COLO668 (cell line): Measurements from ENCODE around the gene SCAP.
"Not testable (repeated sequence)": the region's sequence is repeated elsewhere in the genome, so short reads cannot be mapped to it uniquely, and the experiment has no call there.

Experiments used
- DNase-seq: peaks from one replicate; lab custom pipeline; 2025; ENCODE audit not compliant: unreplicated experiment; lab: John Stamatoyannopoulos, UW

Gene SCAP

DNA sequence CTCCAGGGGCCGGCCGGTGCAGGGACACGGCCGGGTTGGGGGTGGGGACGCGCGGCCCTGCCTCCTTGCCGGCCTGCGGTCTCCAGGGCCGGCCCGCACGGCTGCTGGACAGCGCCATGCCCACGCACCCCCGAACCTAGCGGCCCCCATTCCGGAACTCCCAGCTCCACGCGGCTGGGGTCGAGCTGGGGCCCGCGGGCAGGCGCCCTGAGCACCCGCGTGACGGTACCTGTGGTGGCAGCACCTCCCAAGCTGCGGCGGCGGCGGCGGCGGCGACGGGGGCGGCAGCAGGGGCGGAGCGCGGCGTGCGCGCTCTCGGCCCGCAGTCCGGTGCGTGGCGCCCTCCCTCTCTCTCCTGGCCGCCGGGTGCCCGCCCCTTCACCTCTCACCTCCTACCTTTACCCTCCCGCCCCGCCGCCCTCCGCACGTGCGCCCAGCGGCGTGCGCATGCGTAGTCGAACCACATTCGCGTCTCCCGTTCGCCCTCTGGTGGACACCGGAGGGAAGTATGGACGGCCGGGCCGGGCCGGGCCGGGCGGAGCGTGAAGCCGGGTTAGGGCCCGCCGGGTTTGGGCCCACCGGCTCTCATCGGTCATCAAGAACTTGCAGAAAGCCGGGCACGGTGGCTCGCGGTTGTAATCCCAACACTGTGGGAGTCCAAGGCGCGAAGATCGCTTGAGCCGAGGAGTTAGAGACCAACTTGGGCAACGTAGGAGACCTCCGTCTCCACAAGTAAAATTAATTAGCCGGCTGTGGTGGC, at the start of gene SCAP:
SCAP (minus strand) TSS at position 372 of the 760 bp plus-strand sequence. CDS start 32,948 bp downstream, outside the sequence.
- DNase-seq: peak; percentile 91

DNA sequence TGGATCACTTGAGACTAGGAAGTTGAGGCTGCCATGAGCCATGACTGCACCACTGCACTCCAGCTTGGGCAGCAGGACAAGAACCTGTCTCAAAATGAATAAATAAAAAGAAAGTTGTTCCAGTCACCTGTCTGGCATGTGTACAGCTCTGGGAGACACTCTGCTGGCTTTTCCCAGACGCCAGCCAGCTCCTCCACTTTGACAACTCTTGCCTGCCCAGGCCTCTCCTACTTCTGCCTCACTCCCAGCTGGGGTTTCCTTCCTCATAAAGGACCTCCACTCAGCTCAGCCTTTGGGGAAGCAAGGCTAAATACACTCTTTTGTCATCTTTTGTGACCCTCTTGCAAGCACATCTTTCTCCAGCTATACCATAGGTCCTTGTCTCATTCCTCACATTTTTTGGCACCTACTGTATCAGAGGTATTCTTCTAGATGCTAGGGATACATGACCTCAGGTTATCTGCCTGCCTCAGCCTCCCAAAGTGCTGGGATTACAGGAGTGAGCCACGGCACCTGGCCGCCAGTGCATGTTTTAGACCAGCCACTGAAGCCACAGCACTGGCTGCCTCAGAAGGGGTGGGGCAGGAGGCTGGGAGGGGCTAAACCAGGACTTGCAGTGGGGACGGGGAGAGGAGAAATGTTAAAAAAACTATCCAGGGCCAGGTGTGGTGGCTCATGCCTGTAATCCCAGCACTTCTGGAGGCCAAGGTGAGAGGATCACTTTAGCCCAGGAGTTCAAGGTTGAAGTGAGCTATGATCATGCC, 47.8 kb upstream of the SCAP start:
- DNase-seq: no peak

DNA sequence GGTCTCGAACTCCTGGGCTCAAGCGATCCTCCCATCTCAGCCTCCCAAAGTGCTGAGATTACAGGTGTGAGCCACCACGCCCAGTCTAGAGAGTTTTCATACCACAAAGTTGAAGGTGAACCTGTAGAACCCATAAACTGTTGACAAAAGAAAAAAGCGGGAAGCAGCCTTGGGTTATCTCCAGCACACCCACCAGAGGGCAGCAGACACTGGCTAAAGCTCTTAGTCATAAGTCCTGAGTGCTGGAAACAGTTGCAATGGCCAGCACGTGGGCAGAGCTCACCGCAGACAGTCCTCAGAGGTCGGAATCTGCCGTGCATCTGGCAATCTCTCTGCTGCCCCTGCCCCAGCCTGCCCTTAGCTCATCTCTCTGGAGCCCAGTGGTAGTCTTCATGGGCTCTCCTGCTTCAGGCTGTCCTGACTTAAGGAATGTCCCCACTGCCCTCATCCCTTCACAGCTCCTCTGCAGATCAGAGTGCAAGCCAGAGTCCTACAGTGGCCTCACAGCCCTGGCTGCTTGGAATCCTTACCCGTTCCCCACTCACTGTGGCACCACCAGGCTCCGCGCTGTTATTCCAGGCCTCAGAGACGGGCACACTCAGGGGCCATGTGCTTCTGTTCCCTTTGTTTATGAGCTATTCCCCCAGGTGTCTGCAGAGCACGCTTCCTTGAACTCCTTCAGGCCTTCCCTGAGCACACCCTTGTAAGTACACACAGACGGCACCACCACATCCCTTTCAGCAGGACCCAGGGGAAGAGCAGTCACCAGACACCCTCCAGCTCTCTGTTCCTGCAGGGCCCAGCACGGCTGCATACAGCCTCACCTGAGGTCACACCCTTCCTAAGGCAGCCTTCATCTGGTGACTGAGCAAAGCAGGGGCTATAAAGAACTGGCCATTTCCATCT, 46.6 kb upstream of the SCAP start:
- peak; percentile 80 for DNase-seq

DNA sequence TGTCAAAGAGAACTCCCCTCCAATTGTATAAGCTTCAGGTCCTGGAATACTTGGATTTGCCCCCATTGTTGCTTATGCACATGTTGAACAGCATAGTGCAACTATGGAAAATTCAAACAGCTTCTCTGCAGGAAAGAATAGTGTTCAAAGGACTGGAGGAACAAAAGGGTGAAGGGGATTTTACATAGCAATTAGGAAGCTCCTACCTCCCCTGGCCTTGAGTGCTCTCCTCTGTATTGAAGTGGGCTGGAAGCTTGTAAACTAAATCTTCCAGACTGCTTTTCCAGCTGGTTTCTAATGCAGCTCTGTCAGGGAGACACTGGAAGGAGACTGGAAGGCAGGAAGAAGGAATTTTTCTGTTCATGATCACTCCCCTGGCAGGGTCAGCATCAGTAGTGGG, 45.0 kb upstream of the SCAP start:
- no peak for DNase-seq

DNA sequence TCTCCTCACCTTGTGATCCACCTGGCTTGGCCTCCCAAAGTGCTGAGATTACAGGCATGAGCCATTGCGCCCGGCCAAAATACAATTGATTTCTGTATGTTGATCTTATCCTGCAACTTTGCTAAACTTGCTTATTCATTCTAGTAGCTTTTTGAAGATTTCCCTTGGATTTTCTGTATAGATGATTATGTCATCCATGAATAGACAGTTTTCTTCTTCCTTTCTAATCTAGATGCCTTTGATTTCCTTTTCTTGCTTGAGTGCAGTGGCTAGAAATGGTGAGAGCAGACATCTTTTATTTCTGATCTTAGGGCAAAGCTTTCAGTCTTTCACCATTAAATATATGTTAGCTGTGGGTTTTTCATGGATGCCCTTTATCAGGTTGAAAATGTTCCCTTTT, 42.2 kb upstream of the SCAP start:
- no peak for DNase-seq

DNA sequence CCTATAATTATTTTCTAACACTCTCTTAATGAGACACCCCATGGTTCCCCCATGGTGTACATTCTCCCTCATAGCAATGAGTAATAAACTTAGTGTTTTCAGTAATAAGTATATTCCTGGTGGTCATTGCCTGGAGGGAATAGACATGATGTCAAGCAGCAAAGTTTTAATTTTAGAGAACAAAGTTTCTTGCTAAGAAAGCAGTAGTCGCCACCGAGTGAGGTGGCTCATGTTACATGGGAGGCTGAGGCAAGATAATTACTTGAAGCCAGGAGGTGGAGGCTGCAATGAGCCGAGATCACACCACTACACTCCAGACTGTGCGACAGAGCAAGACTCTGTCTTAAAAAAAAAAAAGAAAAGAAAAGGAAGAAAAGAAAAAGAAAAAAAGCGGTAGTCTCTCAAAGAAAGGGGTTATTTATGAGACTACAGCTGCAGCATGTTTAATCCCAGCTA, 40.2 kb upstream of the SCAP start:
- DNase-seq: no peak

DNA sequence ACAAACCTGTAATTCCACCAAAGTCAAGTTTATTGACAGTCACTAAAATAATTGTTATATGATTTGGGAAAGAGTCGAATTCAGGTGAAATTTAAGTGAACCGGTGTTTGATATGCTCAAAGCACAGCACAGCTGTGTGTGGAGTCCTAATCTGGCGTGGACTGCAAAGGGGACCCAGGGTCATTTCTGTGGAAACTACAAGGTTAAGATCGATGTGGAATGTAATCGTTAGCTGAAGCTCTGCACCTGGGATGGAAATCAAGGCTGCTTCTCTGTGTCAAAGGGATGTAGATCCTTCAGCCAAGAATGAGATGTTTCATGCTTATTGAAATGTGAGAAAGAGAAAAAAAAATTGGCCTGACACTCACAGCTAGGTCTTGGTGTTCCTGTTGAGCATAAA, 39.4 kb upstream of the SCAP start:
- no peak for DNase-seq

DNA sequence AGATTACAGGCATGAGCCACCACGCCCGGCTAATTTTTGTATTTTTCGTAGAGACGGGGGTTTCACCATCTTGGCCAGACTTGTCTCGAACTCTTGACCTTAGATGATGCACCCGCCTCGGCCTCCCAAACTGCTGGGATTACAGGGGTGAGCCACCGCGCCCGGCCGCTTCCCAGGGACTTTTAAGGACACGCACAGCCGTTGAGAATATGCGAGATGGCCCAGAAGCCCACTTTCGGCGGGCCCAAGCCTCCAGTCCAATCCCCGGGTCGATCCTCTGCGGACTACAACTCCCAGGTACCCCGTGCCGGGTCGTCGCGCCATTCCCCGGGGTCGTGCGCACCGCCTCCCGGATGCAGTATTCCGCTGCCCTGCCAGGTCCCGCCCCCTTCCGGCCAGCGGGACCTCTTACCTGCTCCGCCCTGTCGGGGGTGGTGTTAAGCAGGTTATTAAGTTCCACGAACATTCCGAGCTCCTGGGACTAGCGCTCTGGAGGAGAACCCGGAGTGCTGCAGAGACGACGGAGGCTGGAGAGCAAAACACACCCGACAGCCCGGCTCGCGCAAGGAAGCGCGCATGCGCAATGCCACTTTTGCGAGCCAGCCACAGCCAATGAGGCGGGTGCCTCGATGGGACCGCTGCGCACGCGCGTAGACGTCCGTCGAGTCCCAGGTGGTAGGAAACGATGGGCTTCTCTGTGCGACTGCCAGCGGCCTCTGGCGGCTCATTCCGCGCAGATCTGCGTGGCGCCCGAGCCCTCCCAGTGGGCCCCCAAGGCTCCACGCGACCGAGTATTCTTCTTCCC, 37.6 kb upstream of the SCAP start, which contains the start of gene ELP6:
ELP6 (minus strand) TSS at position 588 of the 805 bp plus-strand sequence; CDS start at position 466, 122 bp downstream.
- peak; percentile 93 for DNase-seq

DNA sequence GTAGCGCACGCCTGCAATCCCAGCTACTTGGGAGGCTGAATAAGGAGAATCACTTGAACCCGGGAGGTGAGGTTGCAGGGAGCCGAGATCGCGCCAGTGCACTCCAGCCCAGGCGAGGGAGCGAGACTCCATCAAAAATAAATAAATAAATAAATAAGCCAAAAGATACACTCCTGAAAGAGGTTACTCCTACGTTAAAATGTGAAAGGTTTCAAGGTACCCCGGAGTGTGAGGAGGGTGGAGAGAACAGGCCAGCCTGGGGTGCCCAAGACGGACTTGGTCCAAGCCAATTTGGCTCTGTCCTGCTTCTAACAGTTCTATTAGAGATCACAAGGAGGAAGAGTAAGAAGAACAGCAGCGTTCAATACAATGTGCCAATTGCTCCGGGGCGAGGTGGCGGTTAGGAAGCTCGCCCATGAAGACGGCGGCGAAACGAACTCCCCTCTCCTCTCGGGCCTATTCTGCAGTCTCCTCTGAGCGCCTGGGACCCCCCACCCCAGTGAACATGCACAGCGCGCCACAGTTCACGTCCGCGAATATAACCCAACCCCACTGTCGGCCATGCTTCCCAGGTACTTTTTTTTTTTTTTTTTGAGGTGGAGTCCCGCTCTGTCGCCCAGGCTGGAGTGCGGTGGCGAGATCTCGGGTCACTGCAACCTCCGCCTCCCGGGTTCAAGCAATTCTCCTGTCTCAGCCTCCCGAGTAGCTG, 36.8 kb upstream of the SCAP start:
- peak; percentile 6 for DNase-seq

DNA sequence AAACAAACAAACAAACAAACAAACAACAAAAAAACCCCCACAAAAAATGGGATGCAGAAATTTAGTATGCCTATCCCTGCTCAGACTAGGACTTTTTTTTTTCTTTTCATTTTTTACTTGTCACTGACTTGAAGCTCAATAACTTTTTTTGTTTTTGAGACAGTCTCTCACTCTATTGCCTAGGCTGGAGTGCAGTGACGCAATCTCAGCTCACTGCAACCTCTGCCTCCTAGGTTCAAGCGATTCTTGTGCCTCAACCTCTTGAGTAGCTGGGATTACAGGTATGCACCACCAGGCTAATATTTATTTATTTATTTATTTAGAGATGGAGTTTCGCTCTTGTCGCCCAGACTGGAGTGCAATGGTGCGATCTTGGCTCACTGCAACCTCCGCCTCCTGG, 29.5 kb upstream of the SCAP start:
- DNase-seq: not testable (repeated sequence)

DNA sequence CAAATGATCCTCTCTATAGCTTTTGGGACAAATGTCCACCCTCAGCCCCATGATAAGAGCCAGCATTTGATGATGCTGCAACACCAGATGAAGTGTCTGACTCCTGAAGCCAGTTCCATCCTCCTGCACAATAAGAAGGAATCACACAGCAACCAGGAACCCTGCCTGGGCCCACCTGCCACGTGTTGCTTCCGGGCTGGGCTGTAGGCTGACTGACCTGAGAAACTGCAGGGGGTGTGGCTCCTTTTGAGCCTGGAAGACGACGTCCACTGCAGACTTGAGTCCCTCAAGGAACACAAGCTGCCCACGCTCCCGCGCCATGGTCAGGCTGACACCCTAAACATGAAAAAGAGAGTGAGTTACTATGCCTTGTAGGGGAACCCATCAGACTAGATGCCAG, 28.4 kb upstream of the SCAP start:
- DNase-seq: no peak

DNA sequence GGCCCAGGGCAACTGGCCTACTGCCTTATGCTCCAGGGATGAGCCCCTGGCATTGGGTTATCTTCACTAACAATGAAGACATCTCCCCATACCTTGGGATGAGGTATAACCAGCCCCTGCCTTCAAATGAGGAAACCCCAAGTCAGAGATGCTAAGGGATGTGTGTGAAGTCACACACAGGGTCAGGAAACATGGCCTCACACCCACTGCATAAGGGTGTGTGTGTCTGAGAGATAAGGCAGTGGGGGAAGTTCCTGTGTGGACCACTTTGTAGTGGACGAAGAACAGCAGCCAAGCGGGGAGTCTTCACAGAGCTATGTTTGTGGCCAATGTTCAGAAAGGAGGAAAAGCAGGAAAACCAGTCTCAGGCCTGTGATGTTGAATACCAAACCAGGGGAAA, 27.3 kb upstream of the SCAP start:
- no peak for DNase-seq

DNA sequence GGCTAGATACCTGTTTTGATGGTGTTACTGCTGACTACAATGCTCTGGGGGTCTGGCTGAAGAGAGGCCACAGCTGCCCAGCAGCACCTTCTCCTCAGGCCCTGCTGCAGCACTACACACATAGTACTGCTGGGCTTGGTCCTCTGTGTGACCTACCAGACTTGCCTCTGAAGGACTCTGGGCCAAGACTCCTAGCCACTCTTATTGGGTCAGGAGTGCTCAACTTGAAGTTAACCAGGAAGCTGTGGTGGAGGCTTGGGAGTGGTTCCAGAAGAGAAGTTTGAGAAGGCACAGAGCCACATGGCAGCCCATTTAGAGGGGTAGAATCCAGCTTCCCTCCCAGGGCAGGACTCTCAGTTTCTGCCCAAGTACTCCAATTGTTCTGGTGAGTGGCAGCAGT, 21.2 kb upstream of the SCAP start:
- no peak for DNase-seq

DNA sequence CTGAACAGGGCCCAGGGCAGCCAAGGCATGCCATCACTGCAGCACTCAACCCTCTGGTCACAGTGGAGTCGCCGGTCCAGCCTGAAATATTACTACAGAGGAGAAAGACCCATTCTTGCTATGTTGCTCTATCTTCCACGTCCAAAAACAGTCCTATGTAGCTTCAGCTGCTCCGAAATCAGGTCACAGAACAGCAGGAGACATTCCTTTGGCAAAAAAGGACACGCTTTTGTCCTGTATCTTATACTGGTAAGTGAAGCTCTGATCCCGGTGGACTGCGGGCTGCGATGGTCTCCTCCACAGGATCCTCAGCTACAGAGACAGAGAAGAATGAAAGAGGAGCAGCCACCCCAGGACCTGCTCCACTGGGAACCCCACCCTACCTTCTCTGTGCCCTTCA, 20.1 kb upstream of the SCAP start:
- DNase-seq: no peak

DNA sequence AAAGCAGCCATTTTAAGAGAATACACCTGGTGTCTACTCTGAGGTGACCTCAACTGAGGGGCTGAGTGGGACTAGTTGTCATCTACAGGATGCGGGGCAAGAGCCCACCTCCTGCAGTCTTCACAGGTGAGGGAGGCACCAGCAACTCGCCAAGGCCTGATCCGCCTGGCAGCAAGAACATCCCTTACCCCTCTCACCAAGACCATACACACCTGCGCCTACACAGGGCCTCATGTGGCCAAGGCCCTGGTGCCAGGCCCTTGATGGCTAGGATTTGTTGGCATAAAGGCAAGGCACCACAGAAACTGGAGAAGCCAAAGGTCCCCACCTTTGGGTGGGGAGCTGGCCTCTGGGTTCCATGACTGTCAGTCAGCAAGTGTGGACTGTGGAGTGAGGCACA, 19.4 kb upstream of the SCAP start:
- DNase-seq: no peak

DNA sequence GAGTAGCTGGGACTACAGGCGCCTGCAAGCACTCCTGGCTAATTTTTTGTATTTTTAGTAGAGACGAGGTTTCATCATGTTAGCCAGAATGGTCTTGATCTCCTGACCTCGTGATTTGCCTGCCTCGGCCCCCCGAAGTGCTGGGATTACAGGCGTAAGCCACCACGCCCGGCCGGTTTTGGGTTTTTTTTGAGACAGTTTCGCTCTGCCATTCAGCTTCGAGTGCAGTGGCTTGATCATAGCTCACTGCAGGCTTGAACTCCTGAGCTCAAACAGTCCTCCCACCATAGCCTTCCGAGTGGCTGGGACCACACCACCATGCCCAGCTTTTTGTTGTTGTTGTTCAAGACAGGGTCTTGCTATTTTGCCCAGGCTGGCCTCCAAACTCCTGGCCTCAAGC, 16.0 kb upstream of the SCAP start:
- DNase-seq: no peak

DNA sequence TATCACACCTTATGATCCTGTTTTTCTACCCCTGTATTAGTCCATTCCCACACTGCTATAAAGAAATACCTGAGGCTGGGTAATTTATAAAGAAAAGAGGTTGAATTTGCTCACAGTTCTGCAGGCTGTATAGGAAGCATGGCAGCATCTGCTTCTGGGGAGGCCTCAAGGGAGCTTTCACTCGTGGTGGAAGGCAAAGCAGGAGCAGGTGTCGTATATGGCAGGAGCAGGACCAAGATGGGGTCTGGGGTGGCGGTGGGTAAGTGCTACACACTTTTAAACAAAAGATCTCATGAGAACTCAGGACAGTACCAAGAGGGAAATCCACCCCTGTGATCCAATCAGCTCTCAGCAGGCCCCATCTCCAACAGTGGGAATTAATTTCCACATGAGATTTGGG, 15.4 kb upstream of the SCAP start:
- no peak for DNase-seq

DNA sequence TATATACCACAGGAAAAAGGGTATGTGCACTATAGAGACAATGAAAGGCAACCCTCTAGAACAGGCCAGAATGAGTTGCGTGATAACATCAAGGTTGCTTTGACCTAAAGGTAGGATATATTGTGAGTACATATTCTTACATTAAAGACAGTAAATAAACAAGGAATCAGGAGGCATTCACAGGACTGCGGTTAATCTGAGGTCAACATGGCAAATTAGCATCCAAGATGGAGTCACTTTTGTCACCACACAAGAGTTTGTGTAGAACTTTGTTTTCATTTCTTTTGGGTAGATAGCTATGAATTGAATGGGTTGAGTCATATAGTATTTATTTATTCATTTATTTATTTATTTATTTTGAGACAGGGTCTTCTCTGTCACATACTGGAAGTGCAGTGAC, 11.5 kb upstream of the SCAP start:
- no peak for DNase-seq

DNA sequence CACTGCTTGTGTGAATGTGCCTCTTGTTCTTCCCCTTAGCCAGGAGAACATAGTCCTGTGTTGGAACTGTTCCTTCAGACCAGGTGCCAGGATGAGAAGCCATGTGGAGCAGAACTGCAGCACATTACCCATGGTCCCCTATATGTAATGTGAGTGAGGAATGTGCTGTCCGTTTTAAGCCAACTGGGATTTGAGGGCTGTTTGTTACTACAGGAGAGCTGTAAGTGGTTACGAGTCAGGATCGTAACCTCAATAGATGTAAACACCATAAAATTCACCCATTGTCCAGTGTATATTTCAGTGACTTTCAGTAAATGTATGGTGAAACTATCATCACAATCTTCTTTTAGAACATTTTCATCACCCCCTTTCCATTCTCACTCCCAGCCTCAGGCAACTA, 10.1 kb upstream of the SCAP start:
- no peak for DNase-seq

DNA sequence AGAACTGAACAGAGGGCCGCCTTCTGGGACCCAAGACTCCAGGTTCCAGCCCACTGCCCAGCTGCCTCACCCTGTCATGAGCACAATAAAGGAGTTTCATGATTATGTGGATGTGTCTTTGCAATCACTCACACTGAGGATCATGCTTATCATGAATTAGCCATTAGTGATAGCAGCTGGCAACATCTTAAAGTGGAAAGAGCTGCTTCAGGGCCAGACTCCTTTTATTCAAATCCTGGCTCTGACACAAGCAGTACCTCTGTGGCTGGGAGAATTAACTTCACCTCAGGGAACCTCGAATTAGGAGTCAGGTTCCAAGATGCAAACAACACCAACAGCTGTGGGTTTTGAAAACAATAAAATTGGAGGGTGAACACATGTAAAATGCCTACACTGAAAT, 6.6 kb upstream of the SCAP start:
- DNase-seq: no peak
